ENCODE results near the gene AGBL4. TPM values are rescaled to one million over a fixed set of nuclear protein-coding genes. Genes with fewer than 3 reads are reported as not detected.
"Not testable (repeated sequence)": the region's sequence is repeated elsewhere in the genome, so short reads cannot be mapped to it uniquely, and the experiment has no call there.

The AGBL4 gene
- total RNA-seq, 1 donor from 2014 or later, result not detected

- H3K27ac ChIP-seq, result no peak overlapping the region
- no peak for DNase-seq (ENCODE audit: low spot score in 2 of 2)
- no peaks in the 10 kb centered on the region for H3K27me3 ChIP-seq
- no peaks in the 10 kb centered on the region for H3K4me1 ChIP-seq
- H3K4me3 ChIP-seq, result no peak overlapping the region
- intact Hi-C loops (cut with DNase I), result no loop called here
- H3K36me3 ChIP-seq, result no peaks in the 10 kb centered on the region
- no peak for TF ChIP-seq CTCF (IDR thresholded peaks at IDR 0.05)
- H3K9me3 ChIP-seq, result no peaks in the 10 kb centered on the region
These were observed 206.1 kb downstream of the AGBL4 start for GRCh38 chr1:49817681-49818080.

- H3K9me3 ChIP-seq; H3K36me3 ChIP-seq; H3K27ac ChIP-seq; H3K4me1 ChIP-seq; H3K27me3 ChIP-seq; H3K4me3 ChIP-seq; DNase-seq (ENCODE audit: low spot score in 2 of 2); intact Hi-C loops (cut with DNase I): not testable (repeated sequence)
These were observed 236.7 kb downstream of the AGBL4 start for GRCh38 chr1:49787013-49787412.

- intact Hi-C loops (cut with DNase I), result no loop called here
- no peak for DNase-seq (ENCODE audit: low spot score in 2 of 2)
- Histone ChIP-seq H3K27me3 (no peaks in the 10 kb centered on the region), H3K4me3 (no peak overlapping the region), H3K9me3 (no peaks in the 10 kb centered on the region), H3K36me3 (no peaks in the 10 kb centered on the region), H3K27ac (no peak overlapping the region), H3K4me1 (no peaks in the 10 kb centered on the region)
- TF ChIP-seq CTCF (IDR thresholded peaks at IDR 0.05), result no peak
These were observed 258.7 kb downstream of the AGBL4 start for GRCh38 chr1:49765034-49765433.

GRCh38 chr1:49738118-49738517 is 285.6 kb downstream of the AGBL4 start:
- H3K36me3 ChIP-seq; DNase-seq (ENCODE audit: low spot score in 2 of 2); H3K27me3 ChIP-seq; H3K27ac ChIP-seq; H3K9me3 ChIP-seq; H3K4me3 ChIP-seq; intact Hi-C loops (cut with DNase I); H3K4me1 ChIP-seq: not testable (repeated sequence)

- Histone ChIP-seq H3K9me3 (no peaks in the 10 kb centered on the region), H3K4me3 (no peak overlapping the region), H3K27ac (no peak overlapping the region), H3K27me3 (no peaks in the 10 kb centered on the region), H3K4me1 (no peaks in the 10 kb centered on the region), H3K36me3 (no peaks in the 10 kb centered on the region)
- intact Hi-C loops (cut with DNase I), result no loop called here
- TF ChIP-seq CTCF (IDR thresholded peaks at IDR 0.05), result no peak
- DNase-seq (ENCODE audit: low spot score in 2 of 2), result no peak
These were observed 295.4 kb downstream of the AGBL4 start for GRCh38 chr1:49728377-49728776.

- DNase-seq (ENCODE audit: low spot score in 2 of 2), result no peak
- no peak for TF ChIP-seq CTCF (IDR thresholded peaks at IDR 0.05)
- H3K36me3 ChIP-seq, result no peaks in the 10 kb centered on the region
- H3K4me3 ChIP-seq, result no peak overlapping the region
- no peak overlapping the region for H3K27ac ChIP-seq
- no peaks in the 10 kb centered on the region for H3K27me3 ChIP-seq
- no peaks in the 10 kb centered on the region for H3K9me3 ChIP-seq
- intact Hi-C loops (cut with DNase I), result no loop called here
- H3K4me1 ChIP-seq, result no peaks in the 10 kb centered on the region
These were observed 300.1 kb downstream of the AGBL4 start for GRCh38 chr1:49723662-49724061.

- H3K27me3 ChIP-seq, result no peaks in the 10 kb centered on the region
- no peaks in the 10 kb centered on the region for H3K4me1 ChIP-seq
- TF ChIP-seq CTCF (IDR thresholded peaks at IDR 0.05), result no peak
- H3K36me3 ChIP-seq, result no peaks in the 10 kb centered on the region
- H3K4me3 ChIP-seq, result no peak overlapping the region
- H3K9me3 ChIP-seq, result no peaks in the 10 kb centered on the region
- DNase-seq (ENCODE audit: low spot score in 2 of 2), result no peak
- no peak overlapping the region for H3K27ac ChIP-seq
- intact Hi-C loops (cut with DNase I), result no loop called here
These were observed 329.4 kb downstream of the AGBL4 start for GRCh38 chr1:49694251-49694827.
